ENCODE results near the gene OXSR1. TPM values are rescaled to one million over a fixed set of nuclear protein-coding genes. Genes with fewer than 3 reads are reported as not detected.

Gene OXSR1
- total and polyA plus RNA-seq, 2 experiments from 2014 or later: 16.0 to 41.1 TPM

- no peak for TF ChIP-seq JUNB (IDR thresholded peaks at IDR 0.05; ENCODE audit: unreplicated experiment)
- no peak for TF ChIP-seq EZH2phosphoT487 (IDR thresholded peaks at IDR 0.05; ENCODE audit: unreplicated experiment)
- TF ChIP-seq CTCF (conservative IDR thresholded peaks at IDR 0.05; ENCODE audit: low read depth in 2 of 2): no peak
- TF ChIP-seq ZNF331 (CRISPR knock-in tag; IDR thresholded peaks at IDR 0.05; ENCODE audit: low read depth): no peak
- no peak for TF ChIP-seq STAT1 (IDR thresholded peaks at IDR 0.05; ENCODE audit: unreplicated experiment)
- peaks cover 2% of the 10 kb centered on the region for H3K27me3 Mint-ChIP-seq (ENCODE audit: insufficient read depth, low read depth, poor library complexity)
- no peaks in the 10 kb centered on the region for H3K4me1 ChIP-seq (ENCODE audit: insufficient read depth)
- no peak overlapping the region for H2AFZ ChIP-seq
- no peak for ATAC-seq
- H3K36me3 ChIP-seq (ENCODE audit: insufficient read depth): peaks cover 18% of the 10 kb centered on the region
- H3K4me2 ChIP-seq: no peak overlapping the region
- H3K4me3 ChIP-seq: no peak overlapping the region
- no peaks in the 10 kb centered on the region for H3K9me3 Mint-ChIP-seq
- H3K27me3 ChIP-seq (ENCODE audit: insufficient read depth): no peaks in the 10 kb centered on the region
- no peak for DNase-seq (ENCODE audit: low spot score)
- H3K79me2 ChIP-seq (replicated peaks; ENCODE audit: insufficient read depth): no peaks in the 10 kb centered on the region
- peaks cover 29% of the 10 kb centered on the region for H3K36me3 Mint-ChIP-seq (ENCODE audit: low read depth)
- H3K27ac ChIP-seq (ENCODE audit: low read depth): no peak overlapping the region
- no peaks in the 10 kb centered on the region for H3K9me2 ChIP-seq (ENCODE audit: insufficient read depth)
- H3F3A ChIP-seq (replicated peaks; ENCODE audit: low read depth): no peaks in the 10 kb centered on the region
- no peak overlapping the region for H3K27ac Mint-ChIP-seq
- peaks cover 4% of the 10 kb centered on the region; the same call in 2 of the 3 replicates for H3K4me1 Mint-ChIP-seq
- H4K20me1 ChIP-seq (replicated peaks; ENCODE audit: insufficient read depth): no peaks in the 10 kb centered on the region
- H3K4me3 Mint-ChIP-seq: no peak overlapping the region
Measured at GRCh38 chr3:38255627-38256026, 90.3 kb downstream of the OXSR1 start.

- Histone ChIP-seq H3F3A (replicated peaks; ENCODE audit: low read depth) (no peaks in the 10 kb centered on the region), H3K4me2 (no peak overlapping the region), H3K9me2 (ENCODE audit: insufficient read depth) (no peaks in the 10 kb centered on the region), H4K20me1 (replicated peaks; ENCODE audit: insufficient read depth) (no peaks in the 10 kb centered on the region), H3K4me3 (no peak overlapping the region), H3K36me3 (ENCODE audit: insufficient read depth) (peaks cover 15% of the 10 kb centered on the region), H3K27ac (ENCODE audit: low read depth) (no peak overlapping the region), H2AFZ (no peak overlapping the region), H3K27me3 (ENCODE audit: insufficient read depth) (no peaks in the 10 kb centered on the region), H3K4me1 (ENCODE audit: insufficient read depth) (no peaks in the 10 kb centered on the region), H3K79me2 (replicated peaks; ENCODE audit: insufficient read depth) (no peaks in the 10 kb centered on the region)
- DNase-seq (ENCODE audit: low spot score) (no peak), ATAC-seq (no peak)
- no peak overlapping the region for H3K27ac Mint-ChIP-seq
- H3K9me3 Mint-ChIP-seq: no peaks in the 10 kb centered on the region
- H3K36me3 Mint-ChIP-seq (ENCODE audit: low read depth): peaks cover 19% of the 10 kb centered on the region
- no peak overlapping the region for H3K4me3 Mint-ChIP-seq
- peaks cover 4% of the 10 kb centered on the region; the same call in 2 of the 3 replicates for H3K4me1 Mint-ChIP-seq
- H3K27me3 Mint-ChIP-seq (ENCODE audit: insufficient read depth, low read depth, poor library complexity): peaks cover 2% of the 10 kb centered on the region
- no peak for TF ChIP-seq ZNF462 (CRISPR knock-in tag; IDR thresholded peaks at IDR 0.05)
- no peak for TF ChIP-seq CTCF (conservative IDR thresholded peaks at IDR 0.05; ENCODE audit: low read depth in 2 of 2)
- no peak for TF ChIP-seq CREB1 (CRISPR knock-in tag; IDR thresholded peaks at IDR 0.05; ENCODE audit: low read depth)
- no peak for TF ChIP-seq POLR2AphosphoS5 (IDR thresholded peaks at IDR 0.05; ENCODE audit: low read depth)
- TF ChIP-seq STAT1 (IDR thresholded peaks at IDR 0.05; ENCODE audit: unreplicated experiment): no peak
- no peak for TF ChIP-seq NANOG (IDR thresholded peaks at IDR 0.05; ENCODE audit: borderline replicate concordance)
- TF ChIP-seq ZNF331 (CRISPR knock-in tag; IDR thresholded peaks at IDR 0.05; ENCODE audit: low read depth): no peak
- TF ChIP-seq ETS1 (IDR thresholded peaks at IDR 0.05): no peak
- no peak for TF ChIP-seq ZNF114 (CRISPR knock-in tag; IDR thresholded peaks at IDR 0.05)
- no peak for TF ChIP-seq JUNB (IDR thresholded peaks at IDR 0.05; ENCODE audit: unreplicated experiment)
Measured at GRCh38 chr3:38257583-38257982, 92.2 kb downstream of the OXSR1 start.
